Cardiac atrium fibroblast (primary cell): Measurements from ENCODE around the gene VPS52. TPM values are rescaled to one million over a fixed set of nuclear protein-coding genes. Genes with fewer than 3 reads are reported as not detected.

Source experiments
- total RNA-seq: library from RNA; depleted of rRNA; stranded (reverse); fragments of >200 nt; gene quantifications from 2 replicates; pipeline ENCODE4 v1.2.3, GENCODE V29; 2015

VPS52 gene
- 28.2 and 40.2 TPM in 2 replicates for total RNA-seq

GRCh38 chr6:33271468-33272274 is at the start of gene VPS52, which contains the start of gene RPS18:
TSS of gene VPS52 (minus strand) at chr6:33271876. CDS start at chr6:33271675, 201 bp downstream.
TSS of gene RPS18 (plus strand) at chr6:33272075. CDS start at chr6:33272120, 45 bp downstream.

GRCh38 chr6:33317669-33318425 is 46.2 kb upstream of the VPS52 start, which contains the start of gene ZBTB22:
TSS of gene ZBTB22 (minus strand) at chr6:33317744. CDS start at chr6:33316916, 828 bp downstream.

DNA sequence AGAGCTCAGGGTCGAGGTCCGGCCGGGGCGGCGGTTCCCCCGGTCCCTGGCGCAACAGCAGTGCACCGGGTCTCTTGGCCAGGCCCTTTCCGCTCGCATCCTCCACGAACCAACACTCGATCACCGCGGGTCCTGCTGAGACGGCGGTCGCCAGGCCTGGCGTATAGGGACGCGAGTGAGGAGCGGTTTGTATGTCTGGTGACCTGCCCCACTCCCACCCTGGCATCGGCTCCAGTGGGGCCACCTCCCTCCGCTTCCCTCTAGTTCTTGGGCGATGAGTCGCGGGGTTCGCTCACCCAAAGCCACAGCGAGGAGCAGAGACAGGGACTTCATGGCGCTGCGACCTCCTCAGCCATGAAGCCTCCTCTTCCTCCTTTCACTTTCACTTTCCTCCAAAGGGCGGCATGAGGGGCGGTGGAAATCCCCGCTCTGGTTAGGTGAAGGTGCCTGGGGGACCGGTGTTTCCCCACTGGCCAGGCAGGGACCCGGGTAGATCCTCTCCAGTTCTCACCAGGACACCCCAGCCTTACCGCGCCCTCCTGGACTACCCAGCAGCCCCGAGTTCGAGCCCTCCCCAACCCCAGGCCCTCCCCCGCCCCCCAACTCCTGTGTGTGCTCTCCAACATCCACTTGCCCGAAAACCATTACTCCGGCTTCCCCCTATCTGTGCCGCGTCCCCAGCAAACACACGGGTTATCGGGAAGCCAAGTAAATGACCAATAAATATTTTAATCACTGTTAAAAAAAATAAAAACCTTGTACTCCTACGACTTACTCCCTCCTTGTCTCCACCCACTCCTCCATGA is 42.2 kb upstream of the VPS52 start, which contains the start of gene TAPBP:
TSS of gene TAPBP (minus strand) at position 370 of the 806 bp plus-strand sequence. CDS start at position 333, 37 bp downstream.

GRCh38 chr6:33298773-33299236 is 27.1 kb upstream of the VPS52 start, which contains the start of gene RGL2:
TSS of gene RGL2 (minus strand) at chr6:33298942. CDS start at chr6:33298610, 332 bp downstream.

DNA sequence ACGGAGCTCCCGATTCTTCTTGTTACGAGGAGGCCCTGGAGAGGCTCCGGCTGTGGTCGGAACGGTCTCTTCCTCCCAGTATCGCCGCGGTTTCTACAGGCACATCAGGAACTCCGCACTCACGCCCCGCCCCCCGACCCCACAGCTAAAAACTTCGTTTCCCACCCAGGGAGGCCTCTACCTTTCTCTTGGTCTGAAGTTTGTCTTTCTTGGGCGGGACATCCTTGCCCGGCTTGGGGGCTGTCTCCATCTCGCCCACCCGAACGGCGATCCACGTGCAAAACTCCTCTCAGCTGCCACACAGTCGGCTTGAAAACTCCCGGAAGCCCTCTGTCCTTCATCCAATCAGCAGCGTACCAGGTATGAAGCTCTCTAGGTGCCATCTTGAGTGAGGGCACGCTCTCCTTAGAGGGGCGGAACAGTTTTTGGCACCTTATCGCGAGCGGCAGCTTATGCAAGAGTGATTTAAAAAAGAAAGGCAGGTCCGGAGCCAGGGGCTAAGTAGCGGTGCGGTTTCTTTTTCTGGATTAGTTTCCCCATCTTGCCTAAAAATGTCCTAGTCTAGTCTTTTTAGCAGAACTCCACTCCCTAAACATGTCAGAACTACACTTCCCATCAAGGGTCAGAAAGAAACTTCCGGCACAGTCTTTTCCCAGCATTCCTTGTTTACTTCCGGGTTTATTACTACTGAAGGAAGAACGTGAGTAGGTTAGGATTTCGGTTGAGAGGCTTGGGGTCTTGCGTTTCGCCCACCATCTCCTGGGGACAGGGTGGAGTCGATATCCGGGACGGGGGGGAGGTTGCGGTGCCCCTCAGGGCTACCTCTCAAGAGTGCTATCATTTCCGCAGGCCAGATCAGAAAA is 17.5 kb upstream of the VPS52 start, which contains the start of the genes PFDN6 and WDR46:
TSS of gene PFDN6 (plus strand) at position 681 of the 863 bp plus-strand sequence. CDS start 256 bp downstream, outside the sequence.
TSS of gene WDR46 (minus strand) at position 319 of the 863 bp plus-strand sequence. CDS start at position 250, 69 bp downstream.

GRCh38 chr6:33276864-33277662 is 5.4 kb upstream of the VPS52 start, which contains the start of gene B3GALT4:
TSS of gene B3GALT4 (plus strand) at chr6:33277123. CDS start at chr6:33277420, 297 bp downstream.

GRCh38 chr6:33208091-33208967 is 63.3 kb downstream of the VPS52 start, which contains the start of gene RING1:
TSS of gene RING1 (plus strand) at chr6:33208500. CDS start at chr6:33208823, 323 bp downstream.

DNA sequence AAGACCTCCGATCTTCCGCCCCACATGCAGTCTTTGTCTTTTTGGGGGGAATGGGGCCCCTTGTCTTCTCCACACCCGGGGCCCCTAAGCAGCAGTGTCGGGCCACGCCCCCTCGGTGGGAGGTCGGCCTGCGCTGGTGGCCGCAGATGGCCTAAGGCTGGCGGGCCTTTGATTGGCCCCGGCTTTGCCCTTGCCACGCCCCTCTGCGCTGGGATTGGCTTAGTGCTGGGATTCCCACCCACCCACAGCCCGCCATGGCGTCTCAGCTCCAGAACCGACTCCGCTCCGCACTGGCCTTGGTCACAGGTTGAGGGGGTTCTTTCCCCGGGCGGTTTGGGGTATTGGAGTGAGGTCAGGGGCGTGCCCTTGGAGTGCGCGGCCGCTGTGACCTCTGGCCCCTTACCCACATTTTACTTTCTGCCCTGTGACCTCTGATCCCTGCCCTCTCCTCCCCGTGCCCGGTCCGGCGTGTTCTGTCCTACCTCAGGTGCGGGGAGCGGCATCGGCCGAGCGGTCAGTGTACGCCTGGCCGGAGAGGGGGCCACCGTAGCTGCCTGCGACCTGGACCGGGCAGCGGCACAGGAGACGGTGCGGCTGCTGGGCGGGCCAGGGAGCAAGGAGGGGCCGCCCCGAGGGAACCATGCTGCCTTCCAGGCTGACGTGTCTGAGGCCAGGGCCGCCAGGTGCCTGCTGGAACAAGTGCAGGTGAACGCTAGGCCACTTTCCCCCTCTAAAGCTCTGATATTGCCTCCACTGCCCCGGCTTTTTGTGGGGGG is 67.1 kb downstream of the VPS52 start, which contains the start of gene HSD17B8:
TSS of gene HSD17B8 (plus strand) at position 241 of the 776 bp plus-strand sequence. CDS start at position 255, 14 bp downstream.

Other genes starting within 250 kb of the VPS52 start
- gene HLA-DPA1, start 198.2 kb downstream of the VPS52 start, total RNA-seq, result 1.4 and 1.6 TPM in 2 replicates
- gene HLA-DPB1, start 195.9 kb downstream of the VPS52 start, total RNA-seq, result 12.1 and 27.1 TPM in 2 replicates
- 0.16 and 0.18 TPM in 2 replicates for gene COL11A2, start 79.4 kb downstream of the VPS52 start, total RNA-seq
- 15.1 and 23.3 TPM in 2 replicates for gene RXRB, start 71.2 kb downstream of the VPS52 start, total RNA-seq
- 166 and 183 TPM in 2 replicates for gene SLC39A7, start 71.0 kb downstream of the VPS52 start, total RNA-seq
- 3.1 and 9.0 TPM in 2 replicates for gene HSD17B8, start 67.2 kb downstream of the VPS52 start, total RNA-seq
- gene RING1, start 63.4 kb downstream of the VPS52 start, total RNA-seq, result 9.9 and 12.6 TPM in 2 replicates
- 4,152 and 5,581 TPM in 2 replicates for gene RPS18, start 199 bp upstream of the VPS52 start, total RNA-seq
- 2.3 and 3.6 TPM in 2 replicates for gene B3GALT4, start 5.2 kb upstream of the VPS52 start, total RNA-seq
- gene WDR46, start 17.4 kb upstream of the VPS52 start, total RNA-seq, result 44.2 and 59.8 TPM in 2 replicates
- gene PFDN6, start 17.7 kb upstream of the VPS52 start, total RNA-seq, result 48.1 and 49.3 TPM in 2 replicates
- 31.4 and 36.6 TPM in 2 replicates for gene RGL2, start 27.1 kb upstream of the VPS52 start, total RNA-seq
- gene TAPBP, start 42.2 kb upstream of the VPS52 start, total RNA-seq, result 63.7 and 110 TPM in 2 replicates
- gene ZBTB22, start 45.9 kb upstream of the VPS52 start, total RNA-seq, result 15.9 and 19.0 TPM in 2 replicates
- gene DAXX, start 51.1 kb upstream of the VPS52 start, total RNA-seq, result 41.7 and 42.3 TPM in 2 replicates
- 6.0 and 6.8 TPM in 2 replicates for gene KIFC1, start 119.9 kb upstream of the VPS52 start, total RNA-seq
- 23.5 and 23.8 TPM in 2 replicates for gene PHF1, start 139.1 kb upstream of the VPS52 start, total RNA-seq
- gene CUTA, start 146.2 kb upstream of the VPS52 start, total RNA-seq, result 134 and 151 TPM in 2 replicates
- 2.9 and 3.7 TPM in 2 replicates for gene SYNGAP1, start 148.2 kb upstream of the VPS52 start, total RNA-seq
- gene ZBTB9, start 182.7 kb upstream of the VPS52 start, total RNA-seq, result 3.1 and 3.2 TPM in 2 replicates